Left ventricle myocardium inferior (tissue), 1 donor: ENCODE results near the gene ZNF445. TPM values are rescaled to one million over a fixed set of nuclear protein-coding genes. Genes with fewer than 3 reads are reported as not detected.

ENCODE experiments used
- DNase-seq: peaks from one replicate; pipeline ENCODE4 v3.0.0-alpha.2; 2020
- H3K27ac ChIP-seq: fragments of 200-600 bp; replicated peaks from 2 replicates; pipeline ENCODE4 v1.8.0; 2021
- H3K27me3 ChIP-seq: fragments of 200-600 bp; 2 replicates; pipeline ENCODE4 v1.8.0; 2021; ENCODE audit warnings: low read depth
- H3K36me3 ChIP-seq: fragments of 200-600 bp; 2 replicates; pipeline ENCODE4 v1.8.0; 2021
- H3K4me1 ChIP-seq: fragments of 200-600 bp; 2 replicates; pipeline ENCODE4 v1.8.0; 2021
- H3K4me3 ChIP-seq: fragments of 200-600 bp; 2 replicates; pipeline ENCODE4 v1.8.0; 2021; ENCODE audit warnings: mild to moderate bottlenecking, moderate library complexity
- H3K9me3 ChIP-seq: fragments of 200-600 bp; replicated peaks from 2 replicates; pipeline ENCODE4 v1.8.0; 2021
- CTCF ChIP-seq: fragments of 200-600 bp; IDR thresholded peaks from 2 replicates; pipeline ENCODE4 v1.8.0; 2021; ENCODE audit warnings: antibody characterized with exemption, mild to moderate bottlenecking, borderline replicate concordance
- intact Hi-C: fragments of 100-400 bp; cut with micrococcal nuclease; formaldehyde crosslinking; loops from one replicate; pipeline ENCODE4 v1.11.0; 2022
- total RNA-seq: library from RNA; stranded (reverse); fragmentation: NEBNext Ultra II Directional; extraction: Animal tissue kit (Norgen Biotek cat#: 25700); gene quantifications from one replicate; pipeline ENCODE4 v1.2.1, GENCODE V29; 2021
- donor health status: DM: no; HTN: yes; CAD: no; lungs with severe emphysema.

Gene ZNF445
- total RNA-seq, 1 donor from 2014 or later: 11.8 TPM

GRCh38 chr3:44444437-44444836, 33.0 kb downstream of the ZNF445 start:
- peaks cover 53% of the 10 kb centered on the region for H3K36me3 ChIP-seq
- H3K4me3 ChIP-seq: no peak overlapping the region
- no peak overlapping the region for H3K27ac ChIP-seq
- peaks cover 14% of the 10 kb centered on the region for H3K9me3 ChIP-seq
- no peak for TF ChIP-seq CTCF
- peaks cover 26% of the 10 kb centered on the region for H3K4me1 ChIP-seq
- H3K27me3 ChIP-seq: no peaks in the 10 kb centered on the region
- DNase-seq: no peak
- intact Hi-C loops: no loop called here

- H3K4me3 ChIP-seq: no peak overlapping the region
- intact Hi-C loops: no loop called here
Observed at GRCh38 chr3:44442596-44443309, 34.7 kb downstream of the ZNF445 start.

GRCh38 chr3:44439499-44440295, 37.8 kb downstream of the ZNF445 start:
- DNase-seq: peak; percentile 52
- H3K4me3 ChIP-seq: peak overlapping the region; percentile 54
- H3K36me3 ChIP-seq: peaks cover 6% of the 10 kb centered on the region
- H3K27me3 ChIP-seq: no peaks in the 10 kb centered on the region
- no peak for TF ChIP-seq CTCF
- peaks cover 38% of the 10 kb centered on the region for H3K4me1 ChIP-seq
- intact Hi-C loops: no loop called here
- no peaks in the 10 kb centered on the region for H3K9me3 ChIP-seq
- H3K27ac ChIP-seq: peak overlapping the region; percentile 94

More at GRCh38 chr3:44442596-44443309, 34.7 kb downstream of the ZNF445 start:
- Histone ChIP-seq H3K9me3 (peaks cover 9% of the 10 kb centered on the region), H3K36me3 (peaks cover 37% of the 10 kb centered on the region), H3K4me1 (peaks cover 33% of the 10 kb centered on the region), H3K27me3 (no peaks in the 10 kb centered on the region), H3K27ac (no peak overlapping the region)
- DNase-seq: no peak
- no peak for TF ChIP-seq CTCF

GRCh38 chr3:44437800-44438199, 39.7 kb downstream of the ZNF445 start:
- no peak for DNase-seq
- Histone ChIP-seq H3K9me3 (no peaks in the 10 kb centered on the region), H3K4me3 (no peak overlapping the region), H3K27me3 (no peaks in the 10 kb centered on the region), H3K27ac (no peak overlapping the region), H3K36me3 (no peaks in the 10 kb centered on the region), H3K4me1 (peaks cover 37% of the 10 kb centered on the region)
- no peak for TF ChIP-seq CTCF
- intact Hi-C loops: no loop called here

- DNase-seq: no peak
- Histone ChIP-seq H3K4me1 (peaks cover 29% of the 10 kb centered on the region), H3K27me3 (no peaks in the 10 kb centered on the region)
Observed at GRCh38 chr3:44436181-44436580, 41.3 kb downstream of the ZNF445 start.

More at GRCh38 chr3:44436181-44436580, 41.3 kb downstream of the ZNF445 start:
- no peak for TF ChIP-seq CTCF
- no peaks in the 10 kb centered on the region for H3K36me3 ChIP-seq
- intact Hi-C loops: no loop called here
- no peak overlapping the region for H3K27ac ChIP-seq
- H3K4me3 ChIP-seq: no peak overlapping the region
- H3K9me3 ChIP-seq: no peaks in the 10 kb centered on the region
